H9 (cell line): ENCODE data around the gene MLYCD. TPM values are rescaled to one million over a fixed set of nuclear protein-coding genes. Genes with fewer than 3 reads are reported as not detected.

ENCODE experiments used
- DNase-seq: peaks from one replicate; pipeline ENCODE4 v3.0.0-alpha.2; 2017
- H2AFZ ChIP-seq: one replicate; pipeline ENCODE4 v1.6.1; 2013; ENCODE audit warnings: mild to moderate bottlenecking, low read length, control low read depth, moderate library complexity
- H2AK5ac ChIP-seq: 2 replicates; pipeline ENCODE4 v1.6.1; 2013; ENCODE audit warnings: low read length, control low read depth, mixed read lengths; ENCODE audit not compliant: insufficient read length
- H2BK120ac ChIP-seq: one replicate; pipeline ENCODE4 v1.6.1; 2013; ENCODE audit warnings: low read depth, mild to moderate bottlenecking, low read length, control low read depth, inconsistent platforms; ENCODE audit not compliant: poor library complexity, severe bottlenecking
- H2BK12ac ChIP-seq: 2 replicates; pipeline ENCODE4 v1.6.1; 2013; ENCODE audit warnings: low read length, control low read depth, mixed read lengths, low read depth; ENCODE audit not compliant: insufficient read length
- H2BK15ac ChIP-seq: 2 replicates; pipeline ENCODE4 v1.6.1; 2013; ENCODE audit warnings: low read depth, low read length, control low read depth
- H2BK20ac ChIP-seq: one replicate; pipeline ENCODE4 v1.6.1; 2013; ENCODE audit warnings: low read depth, mild to moderate bottlenecking, low read length, control low read depth, inconsistent platforms; ENCODE audit not compliant: poor library complexity, severe bottlenecking
- H2BK5ac ChIP-seq: 2 replicates; pipeline ENCODE4 v1.6.1; 2013; ENCODE audit warnings: low read length, control low read depth, mixed read lengths; ENCODE audit not compliant: insufficient read length
- H3K14ac ChIP-seq: 2 replicates; pipeline ENCODE4 v1.6.1; 2013; ENCODE audit warnings: low read length, control low read depth; ENCODE audit not compliant: insufficient read depth
- H3K18ac ChIP-seq: 2 replicates; pipeline ENCODE4 v1.6.1; 2013; ENCODE audit warnings: low read depth, mild to moderate bottlenecking, mixed read lengths, low read length, control low read depth; ENCODE audit not compliant: insufficient read length
- H3K23ac ChIP-seq: 2 replicates; pipeline ENCODE4 v1.6.1; 2013; ENCODE audit warnings: low read length, control low read depth, mixed read lengths, low read depth; ENCODE audit not compliant: insufficient read length
- H3K23me2 ChIP-seq: 2 replicates; pipeline ENCODE4 v1.6.1; 2013; ENCODE audit warnings: low read depth, mild to moderate bottlenecking, mixed read lengths, low read length, control low read depth; ENCODE audit not compliant: insufficient read length, poor library complexity, severe bottlenecking
- H3K27ac ChIP-seq: 2 replicates; pipeline ENCODE4 v1.5.1; 2013; ENCODE audit warnings: low read length, control low read depth, mixed read lengths, low read depth; ENCODE audit not compliant: insufficient read length
- H3K27me3 ChIP-seq: 2 replicates; pipeline ENCODE4 v1.6.1; 2013; ENCODE audit warnings: low read length, control low read depth, inconsistent platforms; ENCODE audit not compliant: insufficient read depth
- H3K4ac ChIP-seq: 2 replicates; pipeline ENCODE4 v1.6.1; 2013; ENCODE audit warnings: low read depth, mild to moderate bottlenecking, control low read depth, inconsistent platforms, low read length, moderate library complexity
- H3K4me1 ChIP-seq: 2 replicates; pipeline ENCODE4 v1.6.1; 2013; ENCODE audit warnings: low read length, control low read depth, inconsistent platforms; ENCODE audit not compliant: insufficient read depth
- H3K4me2 ChIP-seq: 2 replicates; pipeline ENCODE4 v1.6.1; 2013; ENCODE audit warnings: low read length, control low read depth, mixed read lengths; ENCODE audit not compliant: insufficient read length, insufficient read depth
- H3K56ac ChIP-seq: 2 replicates; pipeline ENCODE4 v1.6.1; 2013; ENCODE audit warnings: low read depth, mild to moderate bottlenecking, mixed read lengths, low read length, control low read depth; ENCODE audit not compliant: insufficient read length
- H3K79me1 ChIP-seq: 2 replicates; pipeline ENCODE4 v1.6.1; 2013; ENCODE audit warnings: low read depth, mild to moderate bottlenecking, moderate library complexity, low read length, control low read depth, inconsistent platforms; ENCODE audit not compliant: insufficient read depth, poor library complexity, severe bottlenecking
- H3K79me2 ChIP-seq: 2 replicates; pipeline ENCODE4 v1.6.1; 2013; ENCODE audit warnings: low read length, control low read depth, inconsistent platforms; ENCODE audit not compliant: insufficient read depth
- H3K9ac ChIP-seq: 2 replicates; pipeline ENCODE4 v1.6.1; 2013; ENCODE audit warnings: low read length, control low read depth, mixed read lengths; ENCODE audit not compliant: insufficient read length; ENCODE audit errors: extremely low read depth
- H3K9me3 ChIP-seq: one replicate; pipeline ENCODE4 v1.6.1; 2013; ENCODE audit warnings: low read depth, low read length, inconsistent platforms; ENCODE audit not compliant: control insufficient read depth
- H3T11ph ChIP-seq: one replicate; pipeline ENCODE4 v1.6.1; 2013; ENCODE audit warnings: mild to moderate bottlenecking, low read length, control low read depth, inconsistent platforms
- H4K20me1 ChIP-seq: one replicate; pipeline ENCODE4 v1.6.1; 2013; ENCODE audit not compliant: control insufficient read depth, insufficient read length, insufficient read depth
- H4K5ac ChIP-seq: 2 replicates; pipeline ENCODE4 v1.6.1; 2013; ENCODE audit warnings: low read depth, mild to moderate bottlenecking, mixed read lengths, low read length, control low read depth; ENCODE audit not compliant: insufficient read length
- H4K8ac ChIP-seq: replicated peaks from 2 replicates; pipeline ENCODE4 v1.6.1; 2013; ENCODE audit warnings: low read length, control low read depth, mixed read lengths, low read depth; ENCODE audit not compliant: insufficient read length
- H4K91ac ChIP-seq: 2 replicates; pipeline ENCODE4 v1.6.1; 2013; ENCODE audit warnings: low read depth, mild to moderate bottlenecking, moderate library complexity, mixed read lengths, low read length, control low read depth; ENCODE audit not compliant: insufficient read length
- H3K27ac Mint-ChIP-seq, 3 experiments: 2 replicates in 2 of 3; 3 replicates in 1 of 3; pipeline ENCODE4 v1.8.0; 2020 to 2021; ENCODE audit warnings: mixed read lengths in 3 of 3, mild to moderate bottlenecking in 1 of 3, moderate library complexity in 1 of 3
- H3K27me3 Mint-ChIP-seq: 2 replicates; pipeline ENCODE4 v1.8.0; 2021; ENCODE audit warnings: low read depth, mild to moderate bottlenecking, moderate library complexity, mixed read lengths
- H3K36me3 Mint-ChIP-seq, 3 experiments: 2 replicates in 2 of 3; 3 replicates in 1 of 3; pipeline ENCODE4 v1.8.0; 2020 to 2021; ENCODE audit warnings: low read depth in 3 of 3, mixed read lengths in 3 of 3; ENCODE audit not compliant: insufficient read depth in 1 of 3
- H3K4me1 Mint-ChIP-seq, 2 experiments: 2 replicates each; pipeline ENCODE4 v1.8.0; 2020; ENCODE audit warnings: mixed read lengths in 2 of 2
- H3K4me3 Mint-ChIP-seq, 2 experiments: 2 replicates in 1 of 2; 3 replicates in 1 of 2; pipeline ENCODE4 v1.8.0; 2020 to 2021; ENCODE audit warnings: mild to moderate bottlenecking in 2 of 2, mixed read lengths in 2 of 2, moderate library complexity in 1 of 2
- H3K9me3 Mint-ChIP-seq, 2 experiments: 2 replicates in 1 of 2; 3 replicates in 1 of 2; pipeline ENCODE4 v1.8.0; 2020; ENCODE audit warnings: mild to moderate bottlenecking in 2 of 2, mixed read lengths in 2 of 2, moderate library complexity in 1 of 2
- WGBS: extraction: QIAGEN DNeasy Blood & Tissue Kit; methylation state at CpG from one replicate; pipeline ENCODE4 v1.1.7; 2013; ENCODE audit warnings: missing lambda C conversion rate, low lambda C conversion rate, mixed read lengths; ENCODE audit not compliant: insufficient read length; ENCODE audit errors: extremely low coverage; 5-methylcytosine and 5-hydroxymethylcytosine counted together
- total RNA-seq: library from RNA; stranded (reverse); gene quantifications from 2 replicates; pipeline ENCODE4 v1.2.1, GENCODE V29; 2021
- TF ChIP-seq, protein P1 (sequence below): fragments of 200-600 bp; sonication (generic); conservative IDR thresholded peaks from 3 replicates; pipeline ENCODE4 v1.8.0; 2021; ENCODE audit warnings: antibody characterized with exemption, mild to moderate bottlenecking

The MLYCD gene
- total RNA-seq, 1 experiment from 2014 or later, result 7.1 TPM

DNA sequence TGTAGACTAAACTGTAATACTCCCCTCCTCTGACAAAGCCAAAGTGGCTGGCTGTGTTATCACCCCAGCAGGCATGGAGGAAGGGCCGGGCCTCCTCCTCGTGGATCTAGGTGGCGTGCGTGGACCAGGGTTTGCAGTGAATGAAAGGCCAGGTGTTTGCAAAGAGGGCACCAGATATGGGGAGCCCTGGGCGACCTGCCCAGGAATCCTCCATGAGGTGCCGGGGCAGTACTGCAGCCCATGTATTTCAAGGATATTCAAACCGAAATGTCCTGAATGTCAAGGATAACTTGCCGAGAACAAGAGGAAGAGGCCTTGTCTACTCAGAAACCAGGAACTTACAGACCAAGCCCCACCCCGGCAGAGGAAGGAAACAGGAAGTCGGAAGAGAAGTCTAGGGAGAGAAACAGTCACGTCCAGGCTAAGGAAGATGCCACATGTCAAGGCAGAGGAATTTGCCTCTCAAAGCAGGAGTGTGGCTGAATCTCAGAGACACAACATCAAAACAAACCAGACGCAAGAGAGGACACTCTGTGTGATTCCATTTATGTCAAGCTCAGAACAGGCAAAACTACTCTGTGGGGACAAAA is 40.4 kb downstream of the MLYCD start:
- Histone ChIP-seq H2AFZ (no peak overlapping the region), H3K27ac (no peak overlapping the region), H3K9ac (no peak overlapping the region), H2AK5ac (no peak overlapping the region), H4K91ac (no peak overlapping the region), H2BK5ac (no peak overlapping the region), H2BK15ac (no peak overlapping the region), H2BK12ac (no peak overlapping the region), H3K79me1 (no peaks in the 10 kb centered on the region), H4K20me1 (no peaks in the 10 kb centered on the region), H3K56ac (no peak overlapping the region), H3K4ac (no peak overlapping the region), H3K27me3 (no peaks in the 10 kb centered on the region), H3K18ac (no peak overlapping the region), H4K8ac (no peak overlapping the region), H2BK120ac (no peak overlapping the region), H2BK20ac (no peak overlapping the region), H3K79me2 (no peaks in the 10 kb centered on the region), H3K4me1 (no peaks in the 10 kb centered on the region), H3K23ac (no peak overlapping the region), H3K9me3 (no peaks in the 10 kb centered on the region), H3K23me2 (no peaks in the 10 kb centered on the region), H3T11ph (no peak overlapping the region), H3K4me2 (no peak overlapping the region), H3K14ac (no peak overlapping the region), H4K5ac (no peak overlapping the region)
- no CpG with 5 or more reads among the region's 12 CpGs for WGBS
- TF ChIP-seq, protein P1, sequence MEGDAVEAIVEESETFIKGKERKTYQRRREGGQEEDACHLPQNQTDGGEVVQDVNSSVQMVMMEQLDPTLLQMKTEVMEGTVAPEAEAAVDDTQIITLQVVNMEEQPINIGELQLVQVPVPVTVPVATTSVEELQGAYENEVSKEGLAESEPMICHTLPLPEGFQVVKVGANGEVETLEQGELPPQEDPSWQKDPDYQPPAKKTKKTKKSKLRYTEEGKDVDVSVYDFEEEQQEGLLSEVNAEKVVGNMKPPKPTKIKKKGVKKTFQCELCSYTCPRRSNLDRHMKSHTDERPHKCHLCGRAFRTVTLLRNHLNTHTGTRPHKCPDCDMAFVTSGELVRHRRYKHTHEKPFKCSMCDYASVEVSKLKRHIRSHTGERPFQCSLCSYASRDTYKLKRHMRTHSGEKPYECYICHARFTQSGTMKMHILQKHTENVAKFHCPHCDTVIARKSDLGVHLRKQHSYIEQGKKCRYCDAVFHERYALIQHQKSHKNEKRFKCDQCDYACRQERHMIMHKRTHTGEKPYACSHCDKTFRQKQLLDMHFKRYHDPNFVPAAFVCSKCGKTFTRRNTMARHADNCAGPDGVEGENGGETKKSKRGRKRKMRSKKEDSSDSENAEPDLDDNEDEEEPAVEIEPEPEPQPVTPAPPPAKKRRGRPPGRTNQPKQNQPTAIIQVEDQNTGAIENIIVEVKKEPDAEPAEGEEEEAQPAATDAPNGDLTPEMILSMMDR, result no peak
- no peaks in the 10 kb centered on the region for H3K9me3 Mint-ChIP-seq
- DNase-seq, result no peak
- no peak overlapping the region; a peak in 1 of 7 replicates for H3K27ac Mint-ChIP-seq
- peaks cover 0 to 8% (median 6%) of the 10 kb centered on the region in 3 experiments; a peak in 3 of 7 replicates for H3K36me3 Mint-ChIP-seq
- H3K4me3 Mint-ChIP-seq, result no peak overlapping the region
- peaks cover 10% of the 10 kb centered on the region for H3K27me3 Mint-ChIP-seq
- H3K4me1 Mint-ChIP-seq, result peaks cover 5 to 16% of the 10 kb centered on the region in 2 experiments
